Measurements from ENCODE around the gene SYNJ2BP.

SYNJ2BP gene

GRCh38 chr14:70380824-70381223 lies 36.1 kb downstream of the SYNJ2BP start:
- no peak for DNase-seq (ENCODE audit: low read depth)

GRCh38 chr14:70378696-70379095 lies 38.2 kb downstream of the SYNJ2BP start:
- no peak for DNase-seq (ENCODE audit: low read depth)
- TF ChIP-seq POLR2A (IDR thresholded peaks at IDR 0.05; ENCODE audit: extremely low read depth, insufficient read length) (no peak), CTCF (IDR thresholded peaks at IDR 0.05; ENCODE audit: low read depth, low read length) (no peak), MAX (IDR thresholded peaks at IDR 0.05; ENCODE audit: low read depth, low read length) (no peak), MYC (IDR thresholded peaks at IDR 0.05; ENCODE audit: low read depth, low read length) (no peak)
- H3K4me3 ChIP-seq (ENCODE audit: low read depth, low read length), result no peak overlapping the region

More at GRCh38 chr14:70380824-70381223, 36.1 kb downstream of the SYNJ2BP start:
- no peak overlapping the region for H3K4me3 ChIP-seq (ENCODE audit: low read depth, low read length)
- TF ChIP-seq MYC (IDR thresholded peaks at IDR 0.05; ENCODE audit: low read depth, low read length) (no peak), MAX (IDR thresholded peaks at IDR 0.05; ENCODE audit: low read depth, low read length) (no peak), POLR2A (IDR thresholded peaks at IDR 0.05; ENCODE audit: extremely low read depth, insufficient read length) (no peak)
